HepG2 (cell line): ENCODE data around the gene FRK. TPM values are rescaled to one million over a fixed set of nuclear protein-coding genes. Genes with fewer than 3 reads are reported as not detected.

Source experiments
- ATAC-seq: fragments of 200-7000 bp; cut with Tn5 transposase; 3 replicates; pipeline ENCODE4 v1.9.1; 2020; ENCODE audit warnings: mild to moderate bottlenecking, moderate library complexity
- BruUV-seq: library from RNA; stranded (reverse); fragments of 400-500 nt; replicated peaks from 2 replicates; lab custom pipeline; 2021; lab: Mats Ljungman, UMichigan
- CTCF ChIA-PET: fragments of 300-600 bp; formaldehyde crosslinking; extraction: SDS; loops from one replicate; lab custom pipeline; 2021; ENCODE audit warnings: low total read pairs, inconsistent platforms, low intra/inter-chr PET ratio; lab: Yijun Ruan, JAX
- POLR2A ChIA-PET: fragments of 350-600 bp; sonication (Branson Sonifier 250); formaldehyde crosslinking; loops from one replicate; lab custom pipeline; 2020; ENCODE audit warnings: antibody characterized with exemption, inconsistent platforms; lab: Yijun Ruan, JAX
- DNase-seq: peaks from one replicate; pipeline ENCODE4 v3.0.0-alpha.2; 2015; ENCODE audit warnings: low spot score
- FAIRE-seq: peaks from 3 replicates; lab custom pipeline; 2011; peaks lifted over from hg19 to GRCh38; lab: Jason Lieb, UNC
- H2AFZ ChIP-seq: one replicate; pipeline ENCODE4 v1.6.1; 2011; ENCODE audit warnings: low read length, inconsistent platforms
- H3K27ac ChIP-seq: fragments of 300-600 bp; 3 replicates; pipeline ENCODE4 v1.8.0; 2011; ENCODE audit warnings: mixed run types, mild to moderate bottlenecking, mixed read lengths, low read length, inconsistent platforms; ENCODE audit not compliant: insufficient read depth; ENCODE audit errors: extremely low read length
- H3K27me3 ChIP-seq, 2 experiments: fragments of 200-600 bp in 1 of 2; 2 replicates in 1 of 2; 3 replicates in 1 of 2; pipeline versions ENCODE4 v1.6.0 to v1.8.0; 2011; ENCODE audit warnings: low read length in 2 of 2, mild to moderate bottlenecking in 2 of 2, moderate library complexity in 2 of 2, inconsistent platforms in 1 of 2; ENCODE audit not compliant: insufficient read depth in 2 of 2, control insufficient read depth in 1 of 2
- H3K36me3 ChIP-seq, 2 experiments: fragments of 200-600 bp in 1 of 2; replicated peaks in 1 of 2; 2 replicates in 1 of 2; 3 replicates in 1 of 2; pipeline versions ENCODE4 v1.5.1 to v1.8.0; 2011; ENCODE audit warnings: low read length in 2 of 2, inconsistent platforms in 1 of 2; ENCODE audit not compliant: insufficient read depth in 2 of 2, control insufficient read depth in 1 of 2
- H3K4me1 ChIP-seq: 2 replicates; pipeline ENCODE4 v1.5.1; 2012; ENCODE audit warnings: low read length, inconsistent platforms; ENCODE audit not compliant: insufficient read depth
- H3K4me2 ChIP-seq: 2 replicates; pipeline ENCODE4 v1.6.0; 2011; ENCODE audit warnings: low read depth, low read length, inconsistent platforms
- H3K4me3 ChIP-seq, 3 experiments: fragments of 200-600 bp in 1 of 3; sonication (generic), shearing (Covaris generic) in 1 of 3; replicated peaks in 1 of 3; 2 replicates each; pipeline ENCODE4 v1.5.1; 2011 to 2016; ENCODE audit warnings: low read length in 3 of 3, inconsistent platforms in 2 of 3, low read depth in 2 of 3, mild to moderate bottlenecking in 2 of 3, control low read depth in 1 of 3, mixed read lengths in 1 of 3; ENCODE audit not compliant: insufficient read depth in 1 of 3
- H3K79me2 ChIP-seq: one replicate; pipeline ENCODE4 v1.6.1; 2011; ENCODE audit warnings: low read length, inconsistent platforms; ENCODE audit not compliant: insufficient read depth
- H3K9ac ChIP-seq: 2 replicates; pipeline ENCODE4 v1.6.0; 2011; ENCODE audit warnings: mild to moderate bottlenecking, low read depth, low read length, inconsistent platforms; ENCODE audit not compliant: insufficient read depth
- H3K9me3 ChIP-seq: 2 replicates; pipeline ENCODE4 v1.5.1; 2012; ENCODE audit warnings: mild to moderate bottlenecking, low read length
- H4K20me1 ChIP-seq: 2 replicates; pipeline ENCODE4 v1.6.0; 2011; ENCODE audit warnings: inconsistent platforms, mild to moderate bottlenecking, low read length, moderate library complexity; ENCODE audit not compliant: insufficient read depth
- KLF6 ChIP-seq: IDR thresholded peaks from 2 replicates; pipeline ENCODE4 v1.8.0; 2016; ENCODE audit warnings: missing biosample characterization, missing genetic modification reagents
- MIER2 ChIP-seq: IDR thresholded peaks from 2 replicates; pipeline ENCODE4 v1.6.1; 2016; ENCODE audit warnings: missing biosample characterization, missing genetic modification reagents
- MXD3 ChIP-seq: IDR thresholded peaks from 2 replicates; pipeline ENCODE4 v1.6.1; 2016; ENCODE audit warnings: mild to moderate bottlenecking, missing biosample characterization, missing genetic modification reagents
- ZBTB2 ChIP-seq: sonication (generic); formaldehyde crosslinking; IDR thresholded peaks from 2 replicates; pipeline ENCODE4 v1.8.0; 2022; ENCODE audit warnings: low read depth, missing genetic modification reagents
- ZNF230 ChIP-seq: sonication (generic); formaldehyde crosslinking; IDR thresholded peaks from 2 replicates; pipeline ENCODE4 v1.4.0; 2020; ENCODE audit warnings: mild to moderate bottlenecking, missing genetic modification reagents
- WGBS: methylation state at CpG from one replicate; pipeline ENCODE4 v1.1.6; 2017; ENCODE audit warnings: low lambda C conversion rate; 5-methylcytosine and 5-hydroxymethylcytosine counted together
- in situ Hi-C: cut with HindIII; loops from 2 replicates; pipeline ENCODE4 v1.10.0; 2017; ENCODE audit warnings: low pct_unique_long_range_greater_than_20kb; ENCODE audit not compliant: extremely low pct_ligation_motif_present
- intact Hi-C: fragments of 100-400 bp; cut with micrococcal nuclease; formaldehyde crosslinking; loops from one replicate; pipeline ENCODE4 v1.10.0; 2022; ENCODE audit not compliant: unreplicated experiment
- polyA plus RNA-seq, 8 experiments: library from polyadenylated mRNA; depleted of rRNA in 3 of 8; stranded (reverse) in 7 of 8; unstranded in 1 of 8; fragments of >200 nt; fragmentation: Illumina TruSeq in 4 of 8; extraction: Trizol in 4 of 8; gene quantifications; 2 replicates each; pipeline versions ENCODE4 v1.2.1 to v1.2.3, GENCODE V29; 2011 to 2016; ENCODE audit warnings: low read depth in 4 of 8, missing spikeins in 1 of 8, mixed read lengths in 1 of 8; ENCODE audit not compliant: insufficient read depth in 1 of 8
- total RNA-seq, 5 experiments: library from RNA; depleted of rRNA; stranded (reverse); fragments of >200 nt; fragmentation: Illumina TruSeq; extraction: Trizol; gene quantifications; 2 replicates each; pipeline ENCODE4 v1.2.3, GENCODE V29; 2016; ENCODE audit warnings: low read depth in 1 of 5
- TF ChIP-seq, protein P1 (sequence below): sonication (generic); formaldehyde crosslinking; IDR thresholded peaks from 2 replicates; pipeline ENCODE4 v1.5.0; 2020; ENCODE audit warnings: mild to moderate bottlenecking, low read depth, missing genetic modification reagents, borderline replicate concordance
- TF ChIP-seq, protein P2 (sequence below): sonication (generic); formaldehyde crosslinking; IDR thresholded peaks from 2 replicates; pipeline ENCODE4 v1.8.0; 2022; ENCODE audit warnings: mild to moderate bottlenecking, missing genetic modification reagents; ENCODE audit not compliant: insufficient replicate concordance
- TF ChIP-seq, protein P3 (sequence below): IDR thresholded peaks from 2 replicates; pipeline ENCODE4 v1.6.1; 2016; ENCODE audit warnings: mild to moderate bottlenecking

FRK gene
- total and polyA plus RNA-seq, 2 of the 13 experiments (the other 11 are each of a cell fraction or from before 2014, with no cell fraction given) = 1.3 to 2.9 TPM

- TF ChIP-seq ZBTB2 (CRISPR knock-in tag) = no peak
- TF ChIP-seq, protein P1, sequence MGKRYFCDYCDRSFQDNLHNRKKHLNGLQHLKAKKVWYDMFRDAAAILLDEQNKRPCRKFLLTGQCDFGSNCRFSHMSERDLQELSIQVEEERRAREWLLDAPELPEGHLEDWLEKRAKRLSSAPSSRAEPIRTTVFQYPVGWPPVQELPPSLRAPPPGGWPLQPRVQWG (CRISPR knock-in tag) = no peak
- no peak for TF ChIP-seq MXD3 (CRISPR knock-in tag)
- TF ChIP-seq KLF6 (CRISPR knock-in tag) = no peak
Measured at GRCh38 chr6:116002756-116003155, 57.9 kb downstream of the FRK start (continued).

- H3K79me2 ChIP-seq = no peaks in the 10 kb centered on the region
- ChIA-PET CTCF (no interaction called here), POLR2A (interaction anchor here (0.6 kb wide), 1 partner anchor 282 kb away, joined by 4 read pairs; no protein-coding TSS in a partner anchor)
- no peaks in the 10 kb centered on the region for H3K9me3 ChIP-seq
- ATAC-seq = no peak
- in situ Hi-C loops = no loop called here
- peak overlapping the region; percentile 56 for H3K27ac ChIP-seq
- no peaks in the 10 kb centered on the region for H3K27me3 ChIP-seq
- no peak overlapping the region for H2AFZ ChIP-seq
- DNase-seq = no peak
- intact Hi-C loops = no loop called here
- 0 out of 2 replicates have a peak, but pooled peaks cover 5% of the 10 kb centered on the region for H4K20me1 ChIP-seq
- BruUV-seq = no TSS peak
- H3K9ac ChIP-seq = no peak overlapping the region
- TF ChIP-seq ZNF230 (CRISPR knock-in tag) (no peak), MIER2 (CRISPR knock-in tag) (no peak)
- TF ChIP-seq, protein P2, sequence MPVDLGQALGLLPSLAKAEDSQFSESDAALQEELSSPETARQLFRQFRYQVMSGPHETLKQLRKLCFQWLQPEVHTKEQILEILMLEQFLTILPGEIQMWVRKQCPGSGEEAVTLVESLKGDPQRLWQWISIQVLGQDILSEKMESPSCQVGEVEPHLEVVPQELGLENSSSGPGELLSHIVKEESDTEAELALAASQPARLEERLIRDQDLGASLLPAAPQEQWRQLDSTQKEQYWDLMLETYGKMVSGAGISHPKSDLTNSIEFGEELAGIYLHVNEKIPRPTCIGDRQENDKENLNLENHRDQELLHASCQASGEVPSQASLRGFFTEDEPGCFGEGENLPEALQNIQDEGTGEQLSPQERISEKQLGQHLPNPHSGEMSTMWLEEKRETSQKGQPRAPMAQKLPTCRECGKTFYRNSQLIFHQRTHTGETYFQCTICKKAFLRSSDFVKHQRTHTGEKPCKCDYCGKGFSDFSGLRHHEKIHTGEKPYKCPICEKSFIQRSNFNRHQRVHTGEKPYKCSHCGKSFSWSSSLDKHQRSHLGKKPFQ (CRISPR knock-in tag) = no peak
- TF ChIP-seq, protein P3, sequence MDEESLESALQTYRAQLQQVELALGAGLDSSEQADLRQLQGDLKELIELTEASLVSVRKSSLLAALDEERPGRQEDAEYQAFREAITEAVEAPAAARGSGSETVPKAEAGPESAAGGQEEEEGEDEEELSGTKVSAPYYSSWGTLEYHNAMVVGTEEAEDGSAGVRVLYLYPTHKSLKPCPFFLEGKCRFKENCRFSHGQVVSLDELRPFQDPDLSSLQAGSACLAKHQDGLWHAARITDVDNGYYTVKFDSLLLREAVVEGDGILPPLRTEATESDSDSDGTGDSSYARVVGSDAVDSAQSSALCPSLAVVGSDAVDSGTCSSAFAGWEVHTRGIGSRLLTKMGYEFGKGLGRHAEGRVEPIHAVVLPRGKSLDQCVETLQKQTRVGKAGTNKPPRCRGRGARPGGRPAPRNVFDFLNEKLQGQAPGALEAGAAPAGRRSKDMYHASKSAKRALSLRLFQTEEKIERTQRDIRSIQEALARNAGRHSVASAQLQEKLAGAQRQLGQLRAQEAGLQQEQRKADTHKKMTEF (CRISPR knock-in tag) = no peak
- WGBS = 98% methylated on average over 3 of the region's 3 CpGs
- no peak overlapping the region for H3K4me2 ChIP-seq
- H3K36me3 ChIP-seq = peaks cover 4 to 16% of the 10 kb centered on the region in 2 experiments; a peak in 3 of 5 replicates
- no peak overlapping the region for H3K4me3 ChIP-seq
- H3K4me1 ChIP-seq = peaks cover 20% of the 10 kb centered on the region
- FAIRE-seq = no peak
Measured at GRCh38 chr6:115999235-115999634, 61.5 kb downstream of the FRK start.
